H1 (cell line): ENCODE data around the gene HOXD11. TPM values are rescaled to one million over a fixed set of nuclear protein-coding genes. Genes with fewer than 3 reads are reported as not detected.

Source experiments
- CTCF ChIA-PET: fragments of 300-600 bp; sonication (Branson Sonifier 250); formaldehyde crosslinking; loops from one replicate; lab custom pipeline; 2021; ENCODE audit not compliant: partially characterized antibody; lab: Charles Lee
- POLR2A ChIA-PET: fragments of 300-600 bp; sonication (Branson Sonifier 250); formaldehyde crosslinking; loops from one replicate; lab custom pipeline; 2021; ENCODE audit warnings: inconsistent platforms; ENCODE audit not compliant: partially characterized antibody; lab: Charles Lee
- DNase-seq, 2 experiments: peaks; one replicate each; pipeline versions ENCODE4 v3.0.0 to v3.0.0-alpha.2; 2010 to 2022; ENCODE audit warnings: low spot score in 2 of 2, low read depth in 1 of 2, mixed read lengths in 1 of 2
- FAIRE-seq: peaks from 2 replicates; lab custom pipeline; 2011; peaks lifted over from hg19 to GRCh38; lab: Jason Lieb, UNC
- H2AFZ ChIP-seq: 2 replicates; pipeline ENCODE4 v1.8.1; 2012; ENCODE audit warnings: low read length, inconsistent platforms
- H2AK5ac ChIP-seq: 2 replicates; pipeline ENCODE4 v1.6.1; 2013; ENCODE audit warnings: low read depth, low read length
- H2BK120ac ChIP-seq: replicated peaks from 2 replicates; pipeline ENCODE3; 2013; ENCODE audit warnings: low read depth, low read length, inconsistent platforms
- H2BK12ac ChIP-seq: 2 replicates; pipeline ENCODE4 v1.6.1; 2013; ENCODE audit warnings: low read depth, low read length
- H2BK15ac ChIP-seq: 2 replicates; pipeline ENCODE4 v1.6.1; 2013; ENCODE audit warnings: low read length
- H2BK20ac ChIP-seq: 2 replicates; pipeline ENCODE4 v1.6.1; 2013; ENCODE audit warnings: low read length
- H2BK5ac ChIP-seq: 2 replicates; pipeline ENCODE4 v1.6.1; 2013; ENCODE audit warnings: low read depth, low read length
- H3K14ac ChIP-seq: 2 replicates; pipeline ENCODE4 v1.6.1; 2013; ENCODE audit warnings: inconsistent platforms; ENCODE audit not compliant: insufficient read length
- H3K18ac ChIP-seq: 2 replicates; pipeline ENCODE4 v1.6.1; 2013; ENCODE audit warnings: low read length; ENCODE audit errors: extremely low read depth
- H3K23ac ChIP-seq: 2 replicates; pipeline ENCODE4 v1.6.1; 2013; ENCODE audit warnings: inconsistent platforms; ENCODE audit not compliant: insufficient read length
- H3K23me2 ChIP-seq: 2 replicates; pipeline ENCODE4 v1.6.1; 2013; ENCODE audit warnings: low read depth, low read length
- H3K27ac ChIP-seq: 2 replicates; pipeline ENCODE4 v1.6.1; 2011; ENCODE audit warnings: low read depth, low read length, inconsistent platforms
- H3K27me3 ChIP-seq, 4 experiments: replicated peaks in 1 of 4; 1 replicate in 1 of 4; 2 replicates in 3 of 4; pipeline versions ENCODE4 v1.6.1 to v1.8.1; 2011 to 2013; ENCODE audit warnings: low read length in 3 of 4, mild to moderate bottlenecking in 3 of 4, inconsistent platforms in 2 of 4, mixed read lengths in 2 of 4, moderate library complexity in 1 of 4; ENCODE audit not compliant: control insufficient read depth in 3 of 4, insufficient read depth in 3 of 4; ENCODE audit errors: extremely low read depth in 1 of 4
- H3K36me3 ChIP-seq, 4 experiments: 2 replicates each; pipeline versions ENCODE4 v1.6.1 to v1.8.1; 2011 to 2013; ENCODE audit warnings: mild to moderate bottlenecking in 4 of 4, low read length in 3 of 4, moderate library complexity in 2 of 4, control low read depth in 1 of 4, inconsistent platforms in 1 of 4; ENCODE audit not compliant: insufficient read depth in 4 of 4, control insufficient read depth in 2 of 4
- H3K4ac ChIP-seq: replicated peaks from 2 replicates; pipeline ENCODE3; 2013; ENCODE audit warnings: low read length, low read depth, mixed read lengths, inconsistent platforms; ENCODE audit not compliant: insufficient read length
- H3K4me1 ChIP-seq, 4 experiments: replicated peaks in 1 of 4; 1 replicate in 1 of 4; 2 replicates in 3 of 4; pipeline versions ENCODE4 v1.6.1 to v1.8.1; 2011 to 2013; ENCODE audit warnings: low read length in 3 of 4, inconsistent platforms in 2 of 4, mixed read lengths in 1 of 4; ENCODE audit not compliant: insufficient read depth in 4 of 4, control insufficient read depth in 3 of 4
- H3K4me2 ChIP-seq, 2 experiments: 2 replicates each; pipeline versions ENCODE4 v1.6.1 to v1.8.1; 2011 to 2013; ENCODE audit warnings: low read depth in 2 of 2, low read length in 2 of 2, control low read depth in 1 of 2, inconsistent platforms in 1 of 2, mild to moderate bottlenecking in 1 of 2; ENCODE audit not compliant: insufficient read depth in 1 of 2
- H3K4me3 ChIP-seq, 4 experiments: fragments of 200-600, 300-600 bp in 1 of 4; sonication (generic), shearing (Covaris generic), sonication (Bioruptor Twin) in 1 of 4; 2 replicates each; pipeline versions ENCODE4 v1.5.1 to v1.8.1; 2011 to 2016; ENCODE audit warnings: low read length in 4 of 4, low read depth in 3 of 4, control low read depth in 2 of 4, inconsistent platforms in 2 of 4, mild to moderate bottlenecking in 2 of 4, mixed read lengths in 1 of 4, moderate library complexity in 1 of 4; ENCODE audit not compliant: insufficient read depth in 2 of 4; ENCODE audit errors: extremely low read depth in 1 of 4
- H3K56ac ChIP-seq: replicated peaks from 2 replicates; pipeline ENCODE3; 2013; ENCODE audit warnings: low read depth, mild to moderate bottlenecking, mixed read lengths, low read length, inconsistent platforms; ENCODE audit not compliant: insufficient read length
- H3K79me1 ChIP-seq: 2 replicates; pipeline ENCODE4 v1.6.1; 2013; ENCODE audit warnings: low read depth, low read length, control low read depth
- H3K79me2 ChIP-seq, 2 experiments: 2 replicates each; pipeline versions ENCODE4 v1.6.1 to v1.8.1; 2012 to 2013; ENCODE audit warnings: low read length in 2 of 2, mild to moderate bottlenecking in 2 of 2, inconsistent platforms in 1 of 2; ENCODE audit not compliant: insufficient read depth in 2 of 2, control insufficient read depth in 1 of 2
- H3K9ac ChIP-seq, 4 experiments: replicated peaks in 1 of 4; 1 replicate in 1 of 4; 2 replicates in 3 of 4; pipeline versions ENCODE4 v1.6.1 to v1.8.1; 2011 to 2013; ENCODE audit warnings: low read depth in 3 of 4, low read length in 3 of 4, control low read depth in 2 of 4, mild to moderate bottlenecking in 2 of 4, moderate library complexity in 2 of 4, inconsistent platforms in 1 of 4; ENCODE audit errors: extremely low read depth in 1 of 4
- H3K9me3 ChIP-seq, 2 experiments: 2 replicates each; pipeline versions ENCODE4 v1.6.1 to v1.8.1; 2012 to 2013; ENCODE audit warnings: mild to moderate bottlenecking in 2 of 2, moderate library complexity in 2 of 2, control low read depth in 1 of 2, inconsistent platforms in 1 of 2, low read depth in 1 of 2, low read length in 1 of 2, mixed read lengths in 1 of 2; ENCODE audit not compliant: insufficient read depth in 2 of 2
- H4K20me1 ChIP-seq, 2 experiments: replicated peaks in 1 of 2; 2 replicates each; pipeline versions ENCODE3 to v1.8.1; 2011 to 2013; ENCODE audit warnings: inconsistent platforms in 2 of 2, low read length in 2 of 2, mild to moderate bottlenecking in 1 of 2; ENCODE audit not compliant: insufficient read depth in 2 of 2, control insufficient read depth in 1 of 2
- H4K5ac ChIP-seq: 2 replicates; pipeline ENCODE4 v1.6.1; 2013; ENCODE audit warnings: low read length, low read depth, mixed read lengths, inconsistent platforms; ENCODE audit not compliant: insufficient read length
- H4K8ac ChIP-seq: 2 replicates; pipeline ENCODE4 v1.8.0; 2013; ENCODE audit warnings: mild to moderate bottlenecking, moderate library complexity, low read length, inconsistent platforms; ENCODE audit not compliant: insufficient read depth; ENCODE audit errors: extremely low read depth
- H4K91ac ChIP-seq: replicated peaks from 2 replicates; pipeline ENCODE3; 2013; ENCODE audit warnings: low read length, mixed read lengths, inconsistent platforms; ENCODE audit not compliant: insufficient read length
- ASH2L ChIP-seq: fragments of 200-600, 300-600 bp; sonication (generic); IDR thresholded peaks from one replicate; pipeline ENCODE4 v1.7.1; 2017; ENCODE audit warnings: low read length
- BACH1 ChIP-seq: IDR thresholded peaks from 2 replicates; pipeline ENCODE4 v1.6.1; 2012; ENCODE audit warnings: low read length, improper control_type of control experiment
- BCL11A ChIP-seq, 2 experiments: IDR thresholded peaks; one replicate each; pipeline ENCODE4 v1.6.1; 2011; ENCODE audit warnings: low read depth in 2 of 2, low read length in 2 of 2, mild to moderate bottlenecking in 2 of 2
- CEBPB ChIP-seq: IDR thresholded peaks from 2 replicates; pipeline ENCODE4 v1.6.1; 2012; ENCODE audit warnings: low read depth, low read length
- EZH2 ChIP-seq: fragments of 200-600 bp; sonication (generic); IDR thresholded peaks from 2 replicates; pipeline ENCODE4 v1.7.1; 2012; ENCODE audit warnings: low read depth, mild to moderate bottlenecking, moderate library complexity, low read length, inconsistent platforms; ENCODE audit not compliant: severe bottlenecking
- JUN ChIP-seq: IDR thresholded peaks from 2 replicates; pipeline ENCODE4 v1.6.1; 2011; ENCODE audit warnings: low read depth, mild to moderate bottlenecking, improper control_type of control experiment, low read length
- JUND ChIP-seq: IDR thresholded peaks from 2 replicates; pipeline ENCODE4 v1.6.1; 2011; ENCODE audit warnings: mild to moderate bottlenecking, improper control_type of control experiment, low read length
- POLR2A ChIP-seq, 2 experiments: IDR thresholded peaks; 1 replicate in 1 of 2; 2 replicates in 1 of 2; pipeline ENCODE4 v1.6.1; 2011; ENCODE audit warnings: low read depth in 2 of 2, low read length in 2 of 2, mild to moderate bottlenecking in 2 of 2; ENCODE audit errors: control extremely low read depth in 1 of 2
- POLR2AphosphoS5 ChIP-seq: IDR thresholded peaks from 2 replicates; pipeline ENCODE4 v1.6.1; 2011; ENCODE audit warnings: low read depth, low read length
- RNF2 ChIP-seq: fragments of 200-900, 300-1000 bp; sonication (generic); IDR thresholded peaks from 2 replicates; pipeline ENCODE4 v1.7.1; 2016; ENCODE audit warnings: borderline replicate concordance, low read depth, mild to moderate bottlenecking, antibody characterized with exemption, low read length; ENCODE audit not compliant: poor library complexity, severe bottlenecking; ENCODE audit errors: missing control alignments
- SUZ12 ChIP-seq: fragments of 200-600 bp; sonication (generic); IDR thresholded peaks from 2 replicates; pipeline ENCODE4 v1.6.1; 2012; ENCODE audit warnings: mild to moderate bottlenecking, inconsistent platforms, low read length, moderate library complexity, mixed read lengths
- WGBS, 2 experiments: shearing (Covaris generic) in 1 of 2; methylation state at CpG; one replicate each; pipeline versions ENCODE4 v1.1.6 to v1.1.7; 2013 to 2015; ENCODE audit warnings: low lambda C conversion rate in 2 of 2, mixed read lengths in 2 of 2, inconsistent platforms in 1 of 2, low coverage in 1 of 2, missing lambda C conversion rate in 1 of 2; ENCODE audit not compliant: insufficient replicate concordance in 2 of 2, insufficient coverage in 1 of 2, insufficient read length in 1 of 2; ENCODE audit errors: extremely low coverage in 1 of 2, missing lambda C conversion rate in 1 of 2; 5-methylcytosine and 5-hydroxymethylcytosine counted together
- polyA plus RNA-seq, 7 experiments: library from polyadenylated mRNA; depleted of rRNA in 3 of 7; stranded (reverse) in 5 of 7; unstranded in 2 of 7; fragments of >200 nt in 5 of 7; fragments of 200-250 nt in 2 of 7; gene quantifications; 1 replicate in 5 of 7; 2 replicates in 1 of 7; 4 replicates in 1 of 7; pipeline versions ENCODE4 v1.2.1 to v1.2.3, GENCODE V29; 2011 to 2013; ENCODE audit warnings: missing spikeins in 2 of 7, mixed read lengths in 2 of 7
- total RNA-seq: library from RNA; stranded (reverse); fragmentation: NEBNext Ultra II Directional; extraction: Animal tissue kit (Norgen Biotek cat#: 25700); gene quantifications from 2 replicates; pipeline ENCODE4 v1.2.1, GENCODE V29; 2021

Gene HOXD11
- total and polyA plus RNA-seq, 2 of the 8 experiments (the other 6 are each of a cell fraction or from before 2014, with no cell fraction given) = not detected

GRCh38 chr2:176114930-176115625 is 8.0 kb downstream of the HOXD11 start:
- no peak overlapping the region for H2AK5ac ChIP-seq
- H3K4me1 ChIP-seq = peaks cover 0 to 3% (median under 1%) of the 10 kb centered on the region in 4 experiments; a peak in 4 of 7 replicates
- H2BK120ac ChIP-seq = no peak overlapping the region
- H4K5ac ChIP-seq = no peak overlapping the region
- H3K79me1 ChIP-seq = no peaks in the 10 kb centered on the region
- POLR2A ChIA-PET = interaction anchor here (1.6 kb wide), 1 partner anchor 49 kb away, joined by 4 read pairs; no protein-coding TSS in a partner anchor
- no peak overlapping the region for H3K23ac ChIP-seq
- H3K18ac ChIP-seq = no peak overlapping the region
- H2AFZ ChIP-seq = no peak overlapping the region
- no peak overlapping the region for H3K27ac ChIP-seq
- H3K4ac ChIP-seq = no peak overlapping the region
- 30% methylated on average over 16 of the region's 16 CpGs; no CpG with 5 or more reads in 1 of the 2 experiments for WGBS, 2 experiments
- no peak for FAIRE-seq
- H2BK12ac ChIP-seq = no peak overlapping the region
- no peak overlapping the region for H2BK15ac ChIP-seq
- H2BK5ac ChIP-seq = no peak overlapping the region
- CTCF ChIA-PET = interaction anchor here (1.2 to 5.1 kb wide), 7 partner anchors 12 to 536 kb away, joined by 3 to 19 read pairs (median 3); no protein-coding TSS in a partner anchor
- H3K56ac ChIP-seq = no peak overlapping the region
- H3K36me3 ChIP-seq = peaks cover 0 to 13% (median 0%) of the 10 kb centered on the region in 4 experiments; a peak in 1 of 8 replicates
- H4K8ac ChIP-seq = no peak overlapping the region
- H4K20me1 ChIP-seq = peaks cover 16 to 27% of the 10 kb centered on the region in 2 experiments
- DNase-seq = no peak
- H3K23me2 ChIP-seq = no peaks in the 10 kb centered on the region; the same call in 1 of the 2 replicates
- peaks cover 0 to 16% of the 10 kb centered on the region in 2 experiments; a peak in 2 of 4 replicates for H3K9me3 ChIP-seq
- TF ChIP-seq EZH2 (peak; percentile 37), BACH1 (no peak), ASH2L (no peak), POLR2AphosphoS5 (no peak), POLR2A (IDR thresholded peaks at IDR 0.05; ENCODE audit: control extremely low read depth in 1 of 2, low read depth in 2 of 2, low read length in 2 of 2) (no peak), JUND (no peak), RNF2 (peak; percentile 37), JUN (no peak), CEBPB (no peak), SUZ12 (peak; percentile 58), BCL11A (IDR thresholded peaks at IDR 0.05; ENCODE audit: low read depth in 2 of 2, low read length in 2 of 2) (no peak)
- no peaks in the 10 kb centered on the region for H3K79me2 ChIP-seq
- H2BK20ac ChIP-seq = no peak overlapping the region
- no peak overlapping the region for H3K14ac ChIP-seq
- H4K91ac ChIP-seq = no peak overlapping the region
- peaks cover 92 to 100% (median 99%) of the 10 kb centered on the region in 4 experiments for H3K27me3 ChIP-seq
- H3K4me2 ChIP-seq = no peak overlapping the region; a peak in 1 of 4 replicates
- no peak overlapping the region for H3K4me3 ChIP-seq
- no peak overlapping the region for H3K9ac ChIP-seq
